Eye (tissue), 1 donor: ENCODE data around the gene EXOC1L.
"Not testable (repeated sequence)": the region's sequence is repeated elsewhere in the genome, so short reads cannot be mapped to it uniquely, and the experiment has no call there.

Experiments used
- DNase-seq: peaks from one replicate; pipeline ENCODE4 v3.0.0-alpha.2; 2015

Gene EXOC1L

GRCh38 chr4:55838952-55839351 is 19.4 kb downstream of the EXOC1L start:
- DNase-seq, result no peak

GRCh38 chr4:55840956-55841355 is 21.4 kb downstream of the EXOC1L start:
- DNase-seq, result no peak

GRCh38 chr4:55841373-55842239 is 22.0 kb downstream of the EXOC1L start:
- not testable (repeated sequence) for DNase-seq

- not testable (repeated sequence) for DNase-seq
These were observed 22.7 kb downstream of the EXOC1L start for GRCh38 chr4:55842312-55842711.

GRCh38 chr4:55849724-55850123 is 30.1 kb downstream of the EXOC1L start:
- no peak for DNase-seq

GRCh38 chr4:55851885-55852284 is 32.3 kb downstream of the EXOC1L start:
- DNase-seq, result no peak

- peak; percentile 98 for DNase-seq
These were observed 34.0 kb downstream of the EXOC1L start, which contains the start of gene EXOC1 for GRCh38 chr4:55853484-55854046. TSS of gene EXOC1 (plus strand) at chr4:55853648. CDS start at chr4:55858324, 4,676 bp downstream.

- DNase-seq, result peak; percentile 37
These were observed 34.5 kb downstream of the EXOC1L start for GRCh38 chr4:55854129-55854528.

GRCh38 chr4:55857586-55857985 is 38.0 kb downstream of the EXOC1L start:
- DNase-seq, result no peak

- no peak for DNase-seq
These were observed 40.1 kb downstream of the EXOC1L start for GRCh38 chr4:55859711-55860110.

GRCh38 chr4:55864577-55865223 is 45.1 kb downstream of the EXOC1L start:
- no peak for DNase-seq

- DNase-seq, result no peak
These were observed 45.7 kb downstream of the EXOC1L start for GRCh38 chr4:55865228-55865806.

GRCh38 chr4:55866290-55866907 is 46.8 kb downstream of the EXOC1L start:
- DNase-seq, result peak; percentile 1

GRCh38 chr4:55866973-55867574 is 47.5 kb downstream of the EXOC1L start:
- peak; percentile 72 for DNase-seq

GRCh38 chr4:55868581-55869090 is 49.0 kb downstream of the EXOC1L start:
- no peak for DNase-seq

GRCh38 chr4:55871299-55871800 is 51.8 kb downstream of the EXOC1L start:
- DNase-seq, result no peak

- DNase-seq, result no peak
These were observed 55.2 kb downstream of the EXOC1L start for GRCh38 chr4:55874831-55875230.

- no peak for DNase-seq
These were observed 56.8 kb downstream of the EXOC1L start for GRCh38 chr4:55876387-55876786.

- DNase-seq, result no peak
These were observed 59.6 kb downstream of the EXOC1L start for GRCh38 chr4:55879224-55879623.

- no peak for DNase-seq
These were observed 61.2 kb downstream of the EXOC1L start for GRCh38 chr4:55880652-55881280.

- no peak for DNase-seq
These were observed 64.7 kb downstream of the EXOC1L start for GRCh38 chr4:55884093-55884850.
